A549 (cell line): ENCODE data around the gene GMPPB.

Experiments
- CTCF ChIP-seq: fragments of >200 bp; sonication (Bioruptor Twin); formaldehyde crosslinking; IDR thresholded peaks from 3 replicates; pipeline ENCODE4 v1.5.1; 2016
- EP300 ChIP-seq, 2 experiments: fragments of >200 bp; sonication (Bioruptor Twin); formaldehyde crosslinking; IDR thresholded peaks; 2 replicates in 1 of 2; 3 replicates in 1 of 2; pipeline ENCODE4 v1.6.1; 2016 to 2017
- FOSL2 ChIP-seq, 2 experiments: fragments of 450-650 bp in 1 of 2; fragments of >200 bp in 1 of 2; sonication (Bioruptor Twin) in 1 of 2; formaldehyde crosslinking; IDR thresholded peaks; 2 replicates each; pipeline versions ENCODE4 v1.5.0 to v1.6.1; 2016 to 2020; ENCODE audit warnings: mild to moderate bottlenecking in 1 of 2, moderate library complexity in 1 of 2
- MAX ChIP-seq: IDR thresholded peaks from 2 replicates; pipeline ENCODE4 v1.6.1; 2012
- MAZ ChIP-seq: fragments of 150-350 bp; IDR thresholded peaks from 2 replicates; pipeline ENCODE4 v1.6.1; 2014; ENCODE audit warnings: antibody characterized with exemption, low read depth, low read length, borderline replicate concordance
- RFX5 ChIP-seq: fragments of 450-650 bp; IDR thresholded peaks from 2 replicates; pipeline ENCODE4 v1.7.1; 2014; ENCODE audit warnings: antibody characterized with exemption, mild to moderate bottlenecking, moderate library complexity
- SMC3 ChIP-seq: fragments of >200 bp; sonication (Bioruptor Twin); formaldehyde crosslinking; IDR thresholded peaks from 3 replicates; pipeline ENCODE4 v1.6.1; 2018; ENCODE audit warnings: inconsistent platforms
- TP53 ChIP-seq: fragments of 250-450 bp; sonication (Bioruptor Pico); IDR thresholded peaks from 2 replicates; pipeline ENCODE4 v1.5.0; 2021; ENCODE audit warnings: mild to moderate bottlenecking, moderate library complexity
- USF2 ChIP-seq: fragments of 450-650 bp; IDR thresholded peaks from 2 replicates; pipeline ENCODE4 v1.6.1; 2014; ENCODE audit warnings: antibody characterized with exemption

- TF ChIP-seq FOSL2 (IDR thresholded peaks at IDR 0.05): no peak
- TF ChIP-seq FOSL2 (CRISPR knock-in tag; IDR thresholded peaks at IDR 0.05): no peak
- TF ChIP-seq RFX5: no peak
- no peak for TF ChIP-seq CTCF
- no peak for TF ChIP-seq SMC3
- no peak for TF ChIP-seq USF2
- no peak for TF ChIP-seq TP53 (CRISPR knock-in tag)
- no peak for TF ChIP-seq MAZ
- TF ChIP-seq MAX: no peak
- TF ChIP-seq EP300 (IDR thresholded peaks at IDR 0.05): no peak
Measured at GRCh38 chr3:49761661-49762060, 37.9 kb upstream of the GMPPB start.
